GM19023 (cell line): ENCODE data around the gene AGMO.

Experiments
- ATAC-seq: cut with Tn5 transposase; IDR thresholded peaks from one replicate; pipeline ENCODE4 v1.9.1; 2021; ENCODE audit warnings: mild to moderate bottlenecking, moderate library complexity; ENCODE audit not compliant: unreplicated experiment

Gene AGMO

GRCh38 chr7:15504351-15504750 is 57.5 kb downstream of the AGMO start:
- no peak for ATAC-seq

- no peak for ATAC-seq
These were observed 58.1 kb downstream of the AGMO start for GRCh38 chr7:15503603-15504290.

GRCh38 chr7:15498465-15498864 is 63.4 kb downstream of the AGMO start:
- ATAC-seq: no peak

- ATAC-seq: no peak
These were observed 66.6 kb downstream of the AGMO start for GRCh38 chr7:15495170-15495569.

GRCh38 chr7:15494711-15495110 is 67.1 kb downstream of the AGMO start:
- no peak for ATAC-seq

GRCh38 chr7:15491361-15491760 is 70.5 kb downstream of the AGMO start:
- no peak for ATAC-seq

- no peak for ATAC-seq
These were observed 71.5 kb downstream of the AGMO start for GRCh38 chr7:15490291-15490690.

- no peak for ATAC-seq
These were observed 72.0 kb downstream of the AGMO start for GRCh38 chr7:15489861-15490260.

- no peak for ATAC-seq
These were observed 72.4 kb downstream of the AGMO start for GRCh38 chr7:15489383-15489782.

- ATAC-seq: no peak
These were observed 73.4 kb downstream of the AGMO start for GRCh38 chr7:15488401-15488800.

- no peak for ATAC-seq
These were observed 73.9 kb downstream of the AGMO start for GRCh38 chr7:15487896-15488295.

- no peak for ATAC-seq
These were observed 75.8 kb downstream of the AGMO start for GRCh38 chr7:15485998-15486397.

GRCh38 chr7:15485431-15485830 is 76.4 kb downstream of the AGMO start:
- no peak for ATAC-seq

GRCh38 chr7:15481132-15481531 is 80.7 kb downstream of the AGMO start:
- ATAC-seq: no peak

GRCh38 chr7:15478401-15478800 is 83.4 kb downstream of the AGMO start:
- ATAC-seq: no peak

GRCh38 chr7:15476531-15476918 is 85.3 kb downstream of the AGMO start:
- ATAC-seq: no peak

GRCh38 chr7:15475808-15476530 is 85.8 kb downstream of the AGMO start:
- ATAC-seq: no peak

- no peak for ATAC-seq
These were observed 90.2 kb downstream of the AGMO start for GRCh38 chr7:15471669-15471950.

GRCh38 chr7:15470825-15471668 is 90.8 kb downstream of the AGMO start:
- no peak for ATAC-seq

- no peak for ATAC-seq
These were observed 97.1 kb downstream of the AGMO start for GRCh38 chr7:15464667-15465121.

GRCh38 chr7:15463801-15464666 is 97.8 kb downstream of the AGMO start:
- ATAC-seq: no peak
